Breast epithelium (tissue), 4 donors: Measurements from ENCODE around the gene SLC38A9. TPM values are rescaled to one million over a fixed set of nuclear protein-coding genes. Genes with fewer than 3 reads are reported as not detected.

Experiments used
- DNase-seq, 2 donors: peaks; one replicate each; pipeline ENCODE4 v3.0.0-alpha.2; 2019; ENCODE audit warnings: low spot score in 2 of 2
- H3K27ac ChIP-seq, 2 donors: fragments of 200-600 bp; sonication (generic) in 1 of 2; one replicate each; pipeline ENCODE4 v1.5.1; 2016 to 2019; ENCODE audit warnings: mild to moderate bottlenecking in 1 of 2
- H3K27me3 ChIP-seq, 2 donors: fragments of 200-600 bp; sonication (generic) in 1 of 2; one replicate each; pipeline versions ENCODE4 v1.5.1 to v1.6.0; 2017 to 2019; ENCODE audit warnings: control low read depth in 1 of 2, mild to moderate bottlenecking in 1 of 2
- H3K36me3 ChIP-seq: fragments of 200-600 bp; one replicate; pipeline ENCODE4 v1.5.1; 2019
- H3K4me1 ChIP-seq, 2 donors: fragments of 200-600 bp; sonication (generic); one replicate each; pipeline ENCODE4 v1.5.1; 2016 to 2019; ENCODE audit warnings: control low read depth in 1 of 2
- H3K4me3 ChIP-seq, 3 donors: fragments of 200-600 bp; sonication (generic); 1 replicate in 2 of 3; 2 replicates in 1 of 3; pipeline ENCODE4 v1.5.1; 2016 to 2019; ENCODE audit warnings: mild to moderate bottlenecking in 3 of 3, moderate library complexity in 2 of 3
- H3K9me3 ChIP-seq, 2 donors: fragments of 200-600 bp; sonication (generic) in 1 of 2; one replicate each; pipeline ENCODE4 v1.5.1; 2016 to 2019; ENCODE audit warnings: control low read depth in 1 of 2
- POLR2A ChIP-seq: fragments of 450-650 bp; IDR thresholded peaks from one replicate; pipeline ENCODE4 v1.6.1; 2016; ENCODE audit warnings: antibody characterized with exemption, mild to moderate bottlenecking, moderate library complexity
- POLR2AphosphoS5 ChIP-seq, 3 donors: sonication (generic); formaldehyde crosslinking; IDR thresholded peaks; one replicate each; pipeline ENCODE4 v1.6.1; 2017; ENCODE audit warnings: antibody characterized with exemption in 3 of 3
- intact Hi-C: fragments of 100-400 bp; cut with DNase I; formaldehyde crosslinking; loops from one replicate; pipeline ENCODE4 v1.15.1; 2023; ENCODE audit warnings: low total_unique reads
- total RNA-seq, 3 donors: library from RNA; depleted of rRNA; stranded (reverse); fragments of >200 nt; gene quantifications; one replicate each; pipeline ENCODE4 v1.1.0, GENCODE V29; 2016
- TF ChIP-seq, protein P1 (sequence below), 3 donors: fragments of 450-650 bp; IDR thresholded peaks; one replicate each; pipeline ENCODE4 v1.5.1; 2016 to 2017; ENCODE audit warnings: antibody characterized with exemption in 3 of 3, mild to moderate bottlenecking in 3 of 3, moderate library complexity in 3 of 3

The SLC38A9 gene
- total RNA-seq, 3 donors from 2014 or later: 25.2 to 35.1 (median 28.6) TPM

- intact Hi-C loops: no loop called here
- peak overlapping the region; percentile 32 to 70 for H3K27ac ChIP-seq
- no peak for DNase-seq
- H3K27me3 ChIP-seq: no peaks in the 10 kb centered on the region
- H3K4me1 ChIP-seq: peaks cover 0 to 7% of the 10 kb centered on the region in 2 donors
- no peak overlapping the region for H3K4me3 ChIP-seq
- TF ChIP-seq, protein P1, sequence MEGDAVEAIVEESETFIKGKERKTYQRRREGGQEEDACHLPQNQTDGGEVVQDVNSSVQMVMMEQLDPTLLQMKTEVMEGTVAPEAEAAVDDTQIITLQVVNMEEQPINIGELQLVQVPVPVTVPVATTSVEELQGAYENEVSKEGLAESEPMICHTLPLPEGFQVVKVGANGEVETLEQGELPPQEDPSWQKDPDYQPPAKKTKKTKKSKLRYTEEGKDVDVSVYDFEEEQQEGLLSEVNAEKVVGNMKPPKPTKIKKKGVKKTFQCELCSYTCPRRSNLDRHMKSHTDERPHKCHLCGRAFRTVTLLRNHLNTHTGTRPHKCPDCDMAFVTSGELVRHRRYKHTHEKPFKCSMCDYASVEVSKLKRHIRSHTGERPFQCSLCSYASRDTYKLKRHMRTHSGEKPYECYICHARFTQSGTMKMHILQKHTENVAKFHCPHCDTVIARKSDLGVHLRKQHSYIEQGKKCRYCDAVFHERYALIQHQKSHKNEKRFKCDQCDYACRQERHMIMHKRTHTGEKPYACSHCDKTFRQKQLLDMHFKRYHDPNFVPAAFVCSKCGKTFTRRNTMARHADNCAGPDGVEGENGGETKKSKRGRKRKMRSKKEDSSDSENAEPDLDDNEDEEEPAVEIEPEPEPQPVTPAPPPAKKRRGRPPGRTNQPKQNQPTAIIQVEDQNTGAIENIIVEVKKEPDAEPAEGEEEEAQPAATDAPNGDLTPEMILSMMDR (IDR thresholded peaks at IDR 0.05): no peak
- no peak for TF ChIP-seq POLR2AphosphoS5 (IDR thresholded peaks at IDR 0.05)
- TF ChIP-seq POLR2A: no peak
- no peaks in the 10 kb centered on the region for H3K36me3 ChIP-seq
- no peaks in the 10 kb centered on the region for H3K9me3 ChIP-seq
These were observed 74.1 kb downstream of the SLC38A9 start for GRCh38 chr5:55638051-55638450.

DNA sequence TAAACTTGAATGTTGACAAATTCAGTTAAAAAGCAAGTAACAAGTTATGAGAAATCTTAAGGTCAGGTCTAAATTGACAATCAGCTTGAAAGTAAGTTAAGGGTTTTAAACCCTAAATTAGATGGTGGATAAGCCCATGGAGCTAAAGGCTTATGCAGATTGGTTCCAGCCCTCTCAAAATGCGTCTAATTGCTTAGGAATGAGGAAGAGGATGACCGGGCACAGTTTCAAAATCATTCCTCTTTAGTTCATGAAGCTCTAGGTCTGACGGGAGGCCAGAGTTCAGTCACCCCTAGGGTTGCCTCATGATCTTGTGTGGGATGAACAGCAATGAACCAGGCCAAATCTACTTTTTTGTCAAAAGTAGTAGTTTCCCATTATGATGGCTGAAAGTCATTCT is 75.4 kb downstream of the SLC38A9 start:
- peaks cover 0 to 7% of the 10 kb centered on the region in 2 donors for H3K4me1 ChIP-seq
- TF ChIP-seq POLR2AphosphoS5 (IDR thresholded peaks at IDR 0.05) (peak in 2 of 3 donors; percentile 18 to 37), POLR2A (no peak)
- TF ChIP-seq, protein P1 (IDR thresholded peaks at IDR 0.05): no peak
- peak in 1 of 2 donors; percentile 37 for DNase-seq
- H3K9me3 ChIP-seq: no peaks in the 10 kb centered on the region
- peak overlapping the region; percentile 49 to 78 for H3K27ac ChIP-seq
- H3K4me3 ChIP-seq: no peak overlapping the region
- no peaks in the 10 kb centered on the region for H3K27me3 ChIP-seq
- intact Hi-C loops: no loop called here
- no peaks in the 10 kb centered on the region for H3K36me3 ChIP-seq

- Histone ChIP-seq H3K9me3 (no peaks in the 10 kb centered on the region), H3K4me3 (no peak overlapping the region), H3K36me3 (no peaks in the 10 kb centered on the region), H3K27me3 (no peaks in the 10 kb centered on the region), H3K4me1 (peaks cover 0 to 7% of the 10 kb centered on the region in 2 donors), H3K27ac (peak overlapping the region; percentile 46 to 78)
- TF ChIP-seq POLR2AphosphoS5 (IDR thresholded peaks at IDR 0.05): no peak
- TF ChIP-seq POLR2A: no peak
- TF ChIP-seq, protein P1 (IDR thresholded peaks at IDR 0.05): no peak
- DNase-seq: no peak
- intact Hi-C loops: no loop called here
These were observed 75.9 kb downstream of the SLC38A9 start for GRCh38 chr5:55636177-55636576.

GRCh38 chr5:55634866-55635265 is 77.3 kb downstream of the SLC38A9 start:
- intact Hi-C loops: no loop called here
- no peaks in the 10 kb centered on the region for H3K27me3 ChIP-seq
- no peak overlapping the region for H3K4me3 ChIP-seq
- no peaks in the 10 kb centered on the region for H3K36me3 ChIP-seq
- no peak for DNase-seq
- peak overlapping the region; percentile 39 to 78 for H3K27ac ChIP-seq
- H3K4me1 ChIP-seq: peaks cover 0 to 7% of the 10 kb centered on the region in 2 donors
- no peak for TF ChIP-seq POLR2AphosphoS5 (IDR thresholded peaks at IDR 0.05)
- no peak for TF ChIP-seq POLR2A
- TF ChIP-seq, protein P1 (IDR thresholded peaks at IDR 0.05): no peak
- H3K9me3 ChIP-seq: no peaks in the 10 kb centered on the region

- TF ChIP-seq, protein P1 (IDR thresholded peaks at IDR 0.05): no peak
- no peak for TF ChIP-seq POLR2AphosphoS5 (IDR thresholded peaks at IDR 0.05)
- TF ChIP-seq POLR2A: no peak
- DNase-seq: no peak
- intact Hi-C loops: no loop called here
- Histone ChIP-seq H3K27ac (peak overlapping the region; percentile 64 to 78), H3K9me3 (no peaks in the 10 kb centered on the region), H3K4me1 (peaks cover 0 to 7% of the 10 kb centered on the region in 2 donors), H3K36me3 (no peaks in the 10 kb centered on the region), H3K27me3 (no peaks in the 10 kb centered on the region), H3K4me3 (peak overlapping the region in 1 of 3 donors; percentile 29)
These were observed 77.8 kb downstream of the SLC38A9 start for GRCh38 chr5:55634209-55634805.
